Endothelial cell of umbilical vein (primary cell): ENCODE measurements around the gene ARL8B. TPM values are rescaled to one million over a fixed set of nuclear protein-coding genes. Genes with fewer than 3 reads are reported as not detected.

Source experiments
- BruUV-seq: library from RNA; stranded (reverse); fragments of 400-500 nt; replicated peaks from 2 replicates; lab custom pipeline; 2021; lab: Mats Ljungman, UMichigan
- CTCF ChIA-PET: fragments of 300-600, 350-600 bp; sonication (Branson Sonifier 250); formaldehyde crosslinking; loops from one replicate; lab custom pipeline; 2021; ENCODE audit warnings: antibody characterized with exemption, inconsistent platforms; lab: Charles Lee
- POLR2A ChIA-PET: fragments of 300-600, 350-600 bp; sonication (Branson Sonifier 250); formaldehyde crosslinking; loops from one replicate; lab custom pipeline; 2021; ENCODE audit warnings: antibody characterized with exemption, inconsistent platforms; lab: Charles Lee
- DNase-seq: peaks from one replicate; pipeline ENCODE4 v3.0.0-alpha.2; 2011; ENCODE audit warnings: low read depth, low spot score
- FAIRE-seq: peaks from 2 replicates; lab custom pipeline; 2011; peaks lifted over from hg19 to GRCh38; lab: Jason Lieb, UNC
- H2AFZ ChIP-seq: 2 replicates; pipeline ENCODE4 v1.6.0; 2012; ENCODE audit warnings: low read depth, low read length, control low read depth, inconsistent platforms
- H3K27ac ChIP-seq: 2 replicates; pipeline ENCODE4 v1.5.1; 2011; ENCODE audit warnings: low read depth, mild to moderate bottlenecking, control low read depth, low read length, moderate library complexity; ENCODE audit not compliant: insufficient read depth
- H3K27me3 ChIP-seq, 2 experiments: 2 replicates each; pipeline versions ENCODE4 v1.6.0 to v1.6.1; 2011; ENCODE audit warnings: low read length in 2 of 2, mixed read lengths in 1 of 2; ENCODE audit not compliant: control insufficient read depth in 2 of 2, insufficient read depth in 2 of 2
- H3K36me3 ChIP-seq, 2 experiments: 2 replicates in 1 of 2; 3 replicates in 1 of 2; pipeline ENCODE4 v1.5.1; 2011; ENCODE audit warnings: low read length in 2 of 2, mild to moderate bottlenecking in 1 of 2, moderate library complexity in 1 of 2; ENCODE audit not compliant: control insufficient read depth in 2 of 2, insufficient read depth in 2 of 2; ENCODE audit errors: extremely low read depth in 1 of 2
- H3K4me1 ChIP-seq: 3 replicates; pipeline ENCODE4 v1.5.1; 2011; ENCODE audit warnings: mild to moderate bottlenecking, low read length; ENCODE audit not compliant: control insufficient read depth, insufficient read depth; ENCODE audit errors: extremely low read depth
- H3K4me2 ChIP-seq: 2 replicates; pipeline ENCODE4 v1.6.1; 2011; ENCODE audit warnings: low read length, control low read depth, mixed read lengths; ENCODE audit not compliant: insufficient read depth
- H3K4me3 ChIP-seq, 3 experiments: fragments of 200-600 bp in 1 of 3; sonication (generic), shearing (Covaris generic) in 1 of 3; replicated peaks in 1 of 3; 2 replicates each; pipeline ENCODE4 v1.5.1; 2011 to 2016; ENCODE audit warnings: control low read depth in 3 of 3, low read length in 3 of 3, mild to moderate bottlenecking in 2 of 3, inconsistent platforms in 1 of 3, low read depth in 1 of 3, moderate library complexity in 1 of 3; ENCODE audit not compliant: insufficient read depth in 1 of 3
- H3K79me2 ChIP-seq: 2 replicates; pipeline ENCODE4 v1.6.0; 2012; ENCODE audit warnings: low read length, inconsistent platforms; ENCODE audit not compliant: control insufficient read depth, insufficient read depth
- H3K9ac ChIP-seq: replicated peaks from 2 replicates; pipeline ENCODE3; 2011; ENCODE audit warnings: low read length, control low read depth; ENCODE audit not compliant: insufficient read depth; ENCODE audit errors: extremely low read depth
- H3K9me1 ChIP-seq: replicated peaks from 3 replicates; pipeline ENCODE4 v1.6.0; 2011; ENCODE audit warnings: mild to moderate bottlenecking, low read length; ENCODE audit not compliant: control insufficient read depth, insufficient read depth; ENCODE audit errors: extremely low read depth
- H3K9me3 ChIP-seq: replicated peaks from 2 replicates; pipeline ENCODE4 v1.5.1; 2012; ENCODE audit warnings: low read length, inconsistent platforms; ENCODE audit not compliant: control insufficient read depth, insufficient read depth
- H4K20me1 ChIP-seq: replicated peaks from 2 replicates; pipeline ENCODE3; 2011; ENCODE audit warnings: mild to moderate bottlenecking, low read length; ENCODE audit not compliant: control insufficient read depth, insufficient read depth; ENCODE audit errors: extremely low read depth
- EZH2 ChIP-seq: IDR thresholded peaks from 2 replicates; pipeline ENCODE4 v1.6.1; 2012; ENCODE audit warnings: borderline replicate concordance, low read depth, mild to moderate bottlenecking, moderate library complexity, low read length, inconsistent platforms; ENCODE audit not compliant: severe bottlenecking
- FOS ChIP-seq: IDR thresholded peaks from 2 replicates; pipeline ENCODE4 v1.6.1; 2011; ENCODE audit warnings: mild to moderate bottlenecking, low read length, moderate library complexity, borderline replicate concordance; ENCODE audit not compliant: insufficient read depth
- GATA2 ChIP-seq: IDR thresholded peaks from 2 replicates; pipeline ENCODE4 v1.7.0; 2011; ENCODE audit warnings: low read depth, mild to moderate bottlenecking, moderate library complexity, mixed read lengths, low read length; ENCODE audit not compliant: insufficient read length, insufficient read depth
- JUN ChIP-seq: IDR thresholded peaks from 2 replicates; pipeline ENCODE4 v1.6.1; 2011; ENCODE audit warnings: borderline replicate concordance, low read depth; ENCODE audit not compliant: insufficient read length, insufficient read depth
- MYC ChIP-seq: IDR thresholded peaks from one replicate; pipeline ENCODE4 v1.6.1; 2011; ENCODE audit warnings: mild to moderate bottlenecking, low read depth, low read length
- POLR2A ChIP-seq: IDR thresholded peaks from 2 replicates; pipeline ENCODE4 v1.6.1; 2012; ENCODE audit warnings: low read depth, mild to moderate bottlenecking, control low read depth, low read length
- POLR2AphosphoS5 ChIP-seq: IDR thresholded peaks from 2 replicates; pipeline ENCODE4 v1.6.1; 2012; ENCODE audit warnings: low read depth, mild to moderate bottlenecking, control low read depth, low read length, moderate library complexity; ENCODE audit not compliant: insufficient read depth
- dilution Hi-C: fragments of 300-500 bp; cut with MboI; formaldehyde crosslinking; loops from one replicate; pipeline ENCODE4 v1.15.0; 2019; ENCODE audit warnings: low sequenced_read_pairs; ENCODE audit not compliant: extremely low pct_ligation_motif_present
- intact Hi-C: fragments of 100-400 bp; cut with micrococcal nuclease; formaldehyde crosslinking; loops from one replicate; pipeline ENCODE4 v1.10.0; 2022
- polyA plus RNA-seq, 4 experiments: library from polyadenylated mRNA; depleted of rRNA in 3 of 4; stranded (reverse) in 3 of 4; unstranded in 1 of 4; fragments of >200 nt; gene quantifications; 2 replicates each; pipeline versions ENCODE4 v1.2.1 to v1.2.3, GENCODE V29; 2011 to 2012; ENCODE audit warnings: missing spikeins in 1 of 4
- total RNA-seq: library from RNA; stranded (reverse); gene quantifications from 2 replicates; pipeline ENCODE4 v1.2.3, GENCODE V29; 2021
- TF ChIP-seq, protein P1 (sequence below), 2 donors: IDR thresholded peaks; 1 replicate in 1 of 2; 2 replicates in 1 of 2; pipeline ENCODE4 v1.5.1; 2011; ENCODE audit warnings: low read length in 2 of 2, mild to moderate bottlenecking in 2 of 2, moderate library complexity in 2 of 2, control low read depth in 1 of 2, inconsistent platforms in 1 of 2, low read depth in 1 of 2; ENCODE audit not compliant: insufficient read depth in 1 of 2; ENCODE audit errors: extremely low read depth in 1 of 2
- TF ChIP-seq, protein P2 (sequence below): IDR thresholded peaks from 2 replicates; pipeline ENCODE4 v1.6.1; 2011; ENCODE audit not compliant: insufficient read depth, insufficient read length

ARL8B gene
- total and polyA plus RNA-seq, 2 donors (not counting 3 experiments of a cell fraction or from before 2014, with no cell fraction given): 32.1 to 58.2 TPM

DNA sequence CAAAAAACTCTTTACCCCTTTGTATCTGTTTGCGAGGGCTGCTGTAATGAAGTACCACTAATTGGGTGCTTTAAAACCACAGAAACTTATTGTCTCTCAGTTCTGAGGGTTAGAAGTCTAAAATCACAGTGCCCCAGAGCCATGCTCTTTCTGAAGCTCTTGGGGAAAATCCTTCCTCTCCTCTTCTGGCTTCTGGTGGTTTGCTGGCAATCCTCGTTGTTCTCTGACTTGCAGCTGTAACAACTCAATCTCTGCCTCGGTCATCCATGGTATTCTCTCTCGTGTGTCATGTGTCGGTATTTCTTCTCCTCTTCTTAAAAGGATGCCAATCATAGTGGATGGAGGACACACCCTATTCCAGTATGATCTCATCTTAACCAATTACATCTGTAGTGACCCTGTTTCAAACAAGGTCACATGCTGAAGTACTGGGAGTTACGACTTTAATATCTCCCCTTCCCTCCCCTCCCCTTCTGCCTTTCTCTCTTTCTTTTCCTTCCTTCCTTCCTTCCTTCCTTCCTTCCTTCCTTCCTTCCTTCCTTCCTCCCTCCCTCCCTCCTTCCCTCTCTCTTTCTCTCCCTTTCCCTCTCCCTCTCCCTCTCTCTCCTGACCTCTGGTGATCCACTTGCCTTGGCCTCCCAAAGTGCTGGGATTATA, 6.5 kb upstream of the ARL8B start:
- dilution Hi-C loops: no loop called here
- CTCF ChIA-PET: no interaction called here
- Histone ChIP-seq H3K9ac (no peak overlapping the region), H3K9me1 (no peaks in the 10 kb centered on the region), H3K27ac (no peak overlapping the region), H4K20me1 (no peaks in the 10 kb centered on the region), H3K4me1 (no peaks in the 10 kb centered on the region), H3K4me2 (no peak overlapping the region), H3K36me3 (no peaks in the 10 kb centered on the region), H2AFZ (no peak overlapping the region), H3K27me3 (no peaks in the 10 kb centered on the region), H3K4me3 (no peak overlapping the region), H3K9me3 (no peaks in the 10 kb centered on the region), H3K79me2 (no peaks in the 10 kb centered on the region)
- TF ChIP-seq, protein P1, sequence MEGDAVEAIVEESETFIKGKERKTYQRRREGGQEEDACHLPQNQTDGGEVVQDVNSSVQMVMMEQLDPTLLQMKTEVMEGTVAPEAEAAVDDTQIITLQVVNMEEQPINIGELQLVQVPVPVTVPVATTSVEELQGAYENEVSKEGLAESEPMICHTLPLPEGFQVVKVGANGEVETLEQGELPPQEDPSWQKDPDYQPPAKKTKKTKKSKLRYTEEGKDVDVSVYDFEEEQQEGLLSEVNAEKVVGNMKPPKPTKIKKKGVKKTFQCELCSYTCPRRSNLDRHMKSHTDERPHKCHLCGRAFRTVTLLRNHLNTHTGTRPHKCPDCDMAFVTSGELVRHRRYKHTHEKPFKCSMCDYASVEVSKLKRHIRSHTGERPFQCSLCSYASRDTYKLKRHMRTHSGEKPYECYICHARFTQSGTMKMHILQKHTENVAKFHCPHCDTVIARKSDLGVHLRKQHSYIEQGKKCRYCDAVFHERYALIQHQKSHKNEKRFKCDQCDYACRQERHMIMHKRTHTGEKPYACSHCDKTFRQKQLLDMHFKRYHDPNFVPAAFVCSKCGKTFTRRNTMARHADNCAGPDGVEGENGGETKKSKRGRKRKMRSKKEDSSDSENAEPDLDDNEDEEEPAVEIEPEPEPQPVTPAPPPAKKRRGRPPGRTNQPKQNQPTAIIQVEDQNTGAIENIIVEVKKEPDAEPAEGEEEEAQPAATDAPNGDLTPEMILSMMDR (IDR thresholded peaks at IDR 0.05; ENCODE audit: extremely low read depth in 1 of 2, insufficient read depth in 1 of 2, low read depth in 1 of 2, low read length in 2 of 2): no peak
- DNase-seq (no peak), FAIRE-seq (no peak)
- no TSS peak for BruUV-seq
- intact Hi-C loops: no loop called here
- POLR2A ChIA-PET: no interaction called here

DNA sequence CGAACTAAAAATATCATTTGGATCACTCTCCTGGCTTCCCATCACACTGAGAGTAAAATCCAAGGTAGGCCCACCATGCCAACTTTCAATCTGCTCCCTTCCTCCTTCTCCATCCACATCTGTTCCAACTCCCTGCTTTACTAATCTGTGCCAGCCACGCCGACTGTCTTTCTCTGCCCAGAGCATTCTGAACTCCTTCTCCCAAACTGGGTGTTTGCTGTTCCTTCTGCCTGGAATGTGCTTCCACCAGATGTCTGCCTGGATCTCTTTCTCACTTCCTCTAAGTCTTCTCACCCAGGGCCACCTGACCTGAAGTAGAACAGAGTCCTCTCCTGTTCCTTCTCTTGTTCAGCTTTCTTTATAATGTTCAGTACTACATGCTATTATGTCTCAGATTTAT, 5.6 kb upstream of the ARL8B start:
- no peaks in the 10 kb centered on the region for H3K9me3 ChIP-seq
- FAIRE-seq (no peak), DNase-seq (no peak)
- no peaks in the 10 kb centered on the region for H3K9me1 ChIP-seq
- H3K4me3 ChIP-seq: no peak overlapping the region
- POLR2A ChIA-PET: no interaction called here
- TF ChIP-seq POLR2AphosphoS5 (no peak), EZH2 (no peak), FOS (no peak), MYC (no peak), GATA2 (no peak), POLR2A (no peak), JUN (no peak)
- TF ChIP-seq, protein P1 (IDR thresholded peaks at IDR 0.05; ENCODE audit: extremely low read depth in 1 of 2, insufficient read depth in 1 of 2, low read depth in 1 of 2, low read length in 2 of 2): no peak
- TF ChIP-seq, protein P2, sequence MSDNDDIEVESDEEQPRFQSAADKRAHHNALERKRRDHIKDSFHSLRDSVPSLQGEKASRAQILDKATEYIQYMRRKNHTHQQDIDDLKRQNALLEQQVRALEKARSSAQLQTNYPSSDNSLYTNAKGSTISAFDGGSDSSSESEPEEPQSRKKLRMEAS: no peak
- H3K27ac ChIP-seq: no peak overlapping the region
- H3K79me2 ChIP-seq: no peaks in the 10 kb centered on the region
- no peak overlapping the region for H2AFZ ChIP-seq
- no peak overlapping the region for H3K9ac ChIP-seq
- H3K27me3 ChIP-seq: no peaks in the 10 kb centered on the region
- H3K36me3 ChIP-seq: no peaks in the 10 kb centered on the region
- H3K4me1 ChIP-seq: no peaks in the 10 kb centered on the region
- H4K20me1 ChIP-seq: no peaks in the 10 kb centered on the region
- BruUV-seq: no TSS peak
- intact Hi-C loops: no loop called here
- H3K4me2 ChIP-seq: no peak overlapping the region
- CTCF ChIA-PET: no interaction called here
- dilution Hi-C loops: no loop called here
